Upper lobe of left lung (tissue), 6 donors: ENCODE measurements around the gene RSPRY1. TPM values are rescaled to one million over a fixed set of nuclear protein-coding genes. Genes with fewer than 3 reads are reported as not detected.

Experiments
- ATAC-seq, 2 donors: fragments of 200-7000 bp; cut with Tn5 transposase; one replicate each; pipeline ENCODE4 v1.9.1; 2022; ENCODE audit warnings: mild to moderate bottlenecking in 2 of 2, moderate library complexity in 2 of 2; ENCODE audit not compliant: low FRiP score in 2 of 2
- DNase-seq, 2 donors: peaks; one replicate each; pipeline ENCODE4 v3.0.0-alpha.2; 2019 to 2020
- H3K27ac ChIP-seq, 4 donors: fragments of 200-600 bp; sonication (generic); one replicate each; pipeline ENCODE4 v1.5.1; 2016 to 2019
- H3K27me3 ChIP-seq, 4 donors: fragments of 200-600 bp; sonication (generic); one replicate each; pipeline ENCODE4 v1.5.1; 2017 to 2019
- H3K36me3 ChIP-seq, 4 donors: fragments of 200-600 bp; sonication (generic); one replicate each; pipeline ENCODE4 v1.5.1; 2016 to 2019
- H3K4me1 ChIP-seq, 4 donors: fragments of 200-600 bp; sonication (generic); one replicate each; pipeline ENCODE4 v1.5.1; 2018 to 2019
- H3K4me3 ChIP-seq, 4 donors: fragments of 200-600 bp; sonication (generic); one replicate each; pipeline ENCODE4 v1.5.1; 2017 to 2019; ENCODE audit warnings: mild to moderate bottlenecking in 2 of 4, moderate library complexity in 1 of 4
- H3K9me3 ChIP-seq, 4 donors: fragments of 200-600 bp; sonication (generic); one replicate each; pipeline ENCODE4 v1.5.1; 2018 to 2019
- EP300 ChIP-seq, 4 donors: sonication (generic); formaldehyde crosslinking; IDR thresholded peaks; one replicate each; pipeline ENCODE4 v1.5.1; 2017; ENCODE audit warnings: antibody characterized with exemption in 4 of 4, control low read depth in 2 of 4
- POLR2A ChIP-seq, 4 donors: fragments of 450-650 bp; IDR thresholded peaks; one replicate each; pipeline ENCODE4 v1.5.1; 2016 to 2017; ENCODE audit warnings: antibody characterized with exemption in 4 of 4, mild to moderate bottlenecking in 2 of 4
- POLR2AphosphoS5 ChIP-seq, 2 donors: sonication (generic); formaldehyde crosslinking; IDR thresholded peaks; one replicate each; pipeline ENCODE4 v1.5.1; 2017; ENCODE audit warnings: antibody characterized with exemption in 2 of 2
- WGBS, 2 donors: methylation state at CpG; one replicate each; pipeline ENCODE4 v1.1.5; 2017 to 2018; 5-methylcytosine and 5-hydroxymethylcytosine counted together
- total RNA-seq, 6 donors: library from RNA; depleted of rRNA in 4 of 6; stranded (reverse); fragments of >200 nt in 4 of 6; gene quantifications; one replicate each; pipeline versions ENCODE4 v1.1.0 to v1.2.1, GENCODE V29; 2016 to 2021
- TF ChIP-seq, protein P1 (sequence below), 6 experiments: fragments of 450-650 bp in 4 of 6; fragments of 200-600 bp in 2 of 6; sonication (generic) in 2 of 6; IDR thresholded peaks; one replicate each; pipeline ENCODE4 v1.5.1; 2016 to 2019; ENCODE audit warnings: antibody characterized with exemption in 6 of 6
- donor health status: DM: no; HTN: no; CAD: no; lungs with moderate emphysema.
- donor health status: DM: no; HTN: yes; CAD: no; lungs with severe emphysema.

The RSPRY1 gene
- total RNA-seq, 6 donors from 2014 or later, result 26.9 to 102 (median 30.3) TPM

DNA sequence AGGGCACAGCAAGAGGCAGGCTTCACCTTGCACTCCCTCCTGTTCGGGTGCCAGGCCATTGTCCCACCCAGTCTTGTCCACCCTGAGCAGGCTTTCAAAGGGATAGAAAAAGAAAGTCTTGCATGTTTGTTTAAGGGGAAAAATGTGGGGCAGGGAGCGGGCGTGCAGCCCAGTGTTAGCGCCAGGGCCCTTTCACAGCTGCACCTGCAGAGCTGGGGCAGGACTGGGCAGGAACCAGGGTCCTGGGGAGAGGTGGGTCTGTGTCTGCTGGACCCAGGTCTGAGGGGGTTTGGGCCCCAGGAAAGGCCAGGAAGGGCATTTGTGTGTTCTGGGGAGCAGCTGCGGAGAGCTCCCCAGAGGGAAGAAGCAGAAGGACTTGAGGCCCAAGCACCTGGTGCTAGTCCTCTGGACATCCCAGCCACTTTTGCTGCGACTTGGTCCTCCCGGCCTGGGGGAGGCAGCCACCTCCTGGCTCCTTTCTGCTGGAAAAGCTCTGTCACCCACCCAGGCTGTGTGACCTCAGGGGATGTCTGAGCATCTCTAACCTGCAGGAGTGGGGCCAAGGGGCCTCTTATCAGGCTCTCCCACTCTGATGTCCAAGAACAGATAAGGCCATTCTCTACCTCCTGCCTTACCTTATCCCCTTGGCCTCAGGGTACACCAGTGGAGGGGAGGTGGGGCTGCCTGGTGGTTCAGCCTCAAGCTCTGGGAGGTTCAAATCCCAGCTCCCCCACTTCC lies 45.0 kb upstream of the RSPRY1 start:
- H3K9me3 ChIP-seq, result no peaks in the 10 kb centered on the region
- peak overlapping the region in 3 of 4 donors; percentile 31 to 75 (median 71) for H3K27ac ChIP-seq
- DNase-seq, result no peak
- no peak overlapping the region for H3K4me3 ChIP-seq
- H3K27me3 ChIP-seq, result no peaks in the 10 kb centered on the region
- TF ChIP-seq POLR2A (IDR thresholded peaks at IDR 0.05) (no peak), EP300 (IDR thresholded peaks at IDR 0.05) (no peak), POLR2AphosphoS5 (IDR thresholded peaks at IDR 0.05) (no peak)
- TF ChIP-seq, protein P1, sequence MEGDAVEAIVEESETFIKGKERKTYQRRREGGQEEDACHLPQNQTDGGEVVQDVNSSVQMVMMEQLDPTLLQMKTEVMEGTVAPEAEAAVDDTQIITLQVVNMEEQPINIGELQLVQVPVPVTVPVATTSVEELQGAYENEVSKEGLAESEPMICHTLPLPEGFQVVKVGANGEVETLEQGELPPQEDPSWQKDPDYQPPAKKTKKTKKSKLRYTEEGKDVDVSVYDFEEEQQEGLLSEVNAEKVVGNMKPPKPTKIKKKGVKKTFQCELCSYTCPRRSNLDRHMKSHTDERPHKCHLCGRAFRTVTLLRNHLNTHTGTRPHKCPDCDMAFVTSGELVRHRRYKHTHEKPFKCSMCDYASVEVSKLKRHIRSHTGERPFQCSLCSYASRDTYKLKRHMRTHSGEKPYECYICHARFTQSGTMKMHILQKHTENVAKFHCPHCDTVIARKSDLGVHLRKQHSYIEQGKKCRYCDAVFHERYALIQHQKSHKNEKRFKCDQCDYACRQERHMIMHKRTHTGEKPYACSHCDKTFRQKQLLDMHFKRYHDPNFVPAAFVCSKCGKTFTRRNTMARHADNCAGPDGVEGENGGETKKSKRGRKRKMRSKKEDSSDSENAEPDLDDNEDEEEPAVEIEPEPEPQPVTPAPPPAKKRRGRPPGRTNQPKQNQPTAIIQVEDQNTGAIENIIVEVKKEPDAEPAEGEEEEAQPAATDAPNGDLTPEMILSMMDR (IDR thresholded peaks at IDR 0.05), result no peak
- WGBS, 2 donors, result 66 to 83% methylated on average over 5 to 7 of the region's 7 CpGs
- no peak for ATAC-seq
- peaks cover 0 to 8% (median 3%) of the 10 kb centered on the region in 4 donors for H3K36me3 ChIP-seq
- H3K4me1 ChIP-seq, result peaks cover 63 to 67% (median 65%) of the 10 kb centered on the region in 4 donors

DNA sequence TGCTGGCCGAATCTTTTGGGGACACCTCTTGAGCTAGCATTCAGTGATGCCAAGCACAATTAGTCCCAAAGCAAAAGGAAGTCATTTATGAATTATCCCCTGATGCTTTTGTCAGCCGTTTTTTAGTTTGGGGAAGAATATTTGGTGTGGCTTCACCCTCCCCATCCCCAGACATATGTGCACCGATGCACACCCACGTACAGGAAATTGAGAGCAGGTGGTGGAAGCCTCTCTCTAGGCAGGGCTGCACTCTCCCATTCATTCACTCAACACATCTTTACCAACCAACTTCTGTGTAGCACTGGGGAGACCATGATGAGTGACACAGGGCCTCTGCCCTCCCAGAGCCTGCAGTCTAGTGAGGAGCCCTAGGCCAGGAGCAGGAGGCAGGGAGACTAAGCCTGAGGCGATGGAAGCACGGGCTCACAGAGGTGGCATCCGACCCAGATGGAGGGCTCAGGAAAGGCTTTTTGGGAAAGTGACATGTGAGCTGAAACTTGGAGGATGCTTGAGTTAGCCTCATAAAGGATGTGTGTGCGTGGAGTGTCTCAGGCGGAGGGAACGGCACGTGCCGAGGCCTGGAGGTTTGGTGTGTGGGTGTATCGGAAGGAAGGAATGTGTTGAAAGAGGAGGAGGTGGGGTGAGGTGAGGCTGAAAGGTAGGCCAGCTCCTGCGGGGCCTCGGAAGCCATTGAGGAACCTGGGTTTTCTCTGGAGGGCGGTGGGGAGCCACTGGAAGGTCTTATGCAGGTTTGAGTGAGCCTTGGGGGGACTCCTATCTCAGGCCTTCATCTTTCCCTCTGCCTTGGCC lies 44.1 kb upstream of the RSPRY1 start:
- Histone ChIP-seq H3K27ac (peak overlapping the region; percentile 14 to 75 (median 63)), H3K27me3 (no peaks in the 10 kb centered on the region), H3K9me3 (no peaks in the 10 kb centered on the region), H3K4me3 (no peak overlapping the region), H3K36me3 (peaks cover 0 to 8% (median 2%) of the 10 kb centered on the region in 4 donors), H3K4me1 (peaks cover 72 to 76% (median 74%) of the 10 kb centered on the region in 4 donors)
- TF ChIP-seq, protein P1 (IDR thresholded peaks at IDR 0.05), result no peak
- TF ChIP-seq EP300 (IDR thresholded peaks at IDR 0.05) (no peak), POLR2A (IDR thresholded peaks at IDR 0.05) (no peak), POLR2AphosphoS5 (IDR thresholded peaks at IDR 0.05) (no peak)
- ATAC-seq (no peak), DNase-seq (no peak)
- WGBS, 2 donors, result 64 to 74% methylated on average over 16 of the region's 16 CpGs

DNA sequence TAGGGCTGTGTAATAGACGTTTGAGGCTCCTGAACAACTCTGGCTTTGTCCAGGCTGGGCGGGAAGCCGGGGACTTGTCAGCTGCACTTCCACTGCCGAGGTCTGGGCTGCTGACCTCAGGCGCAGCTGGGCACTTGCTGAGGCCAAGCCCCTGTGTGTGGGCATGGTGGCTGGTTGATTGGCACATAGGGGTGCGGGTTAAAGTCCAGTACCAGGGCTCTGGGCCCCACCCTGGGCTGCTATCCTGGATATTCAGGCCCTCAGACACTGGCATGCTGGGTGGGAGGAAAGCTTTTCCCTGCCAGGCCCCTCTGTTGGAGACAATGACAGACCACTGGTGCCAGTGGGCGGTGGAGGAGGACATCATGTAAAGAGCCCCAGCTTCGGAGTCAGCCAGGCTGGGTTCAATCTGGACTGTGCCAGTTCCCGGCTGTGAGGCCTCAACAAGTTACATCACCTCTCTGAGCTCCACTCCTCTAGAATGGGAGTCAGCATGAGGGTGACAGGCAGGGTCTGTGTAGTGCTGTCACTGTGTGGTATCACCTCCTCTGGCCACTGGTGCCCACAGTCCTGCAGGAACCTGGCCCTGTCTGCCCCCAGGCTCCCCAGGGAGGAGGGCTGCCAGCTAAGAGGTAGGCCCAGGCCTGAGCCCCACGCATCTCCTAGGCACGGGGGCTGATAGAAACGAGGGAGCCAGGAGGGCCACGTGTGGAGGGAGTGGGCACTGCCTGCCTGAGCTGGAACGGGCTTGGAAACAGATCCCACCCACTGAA lies 42.8 kb upstream of the RSPRY1 start:
- 70 to 76% methylated on average over 10 to 13 of the region's 14 CpGs for WGBS, 2 donors

DNA sequence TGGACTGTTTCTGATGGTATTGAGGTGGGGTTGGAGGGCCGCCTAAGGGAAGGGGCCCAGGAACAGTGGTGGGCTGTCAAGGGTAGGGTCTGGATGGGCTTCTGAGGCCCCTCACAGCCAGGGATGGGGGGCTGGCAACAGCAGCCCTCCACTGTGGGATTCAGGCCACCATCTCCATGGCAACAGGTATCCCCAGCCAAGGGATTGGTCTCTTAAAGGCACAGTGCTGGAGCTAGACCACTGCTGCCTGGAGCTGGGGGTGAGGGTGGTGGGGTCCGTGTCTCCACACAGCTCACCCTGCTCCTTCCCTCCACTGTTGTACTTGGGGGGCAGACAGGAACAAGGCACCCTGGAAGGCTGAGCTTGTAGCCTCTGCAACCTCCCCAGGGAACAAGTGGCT lies 42.1 kb upstream of the RSPRY1 start:
- peaks cover 0 to 4% (median under 1%) of the 10 kb centered on the region in 4 donors for H3K36me3 ChIP-seq
- peak overlapping the region; percentile 51 to 75 (median 72) for H3K27ac ChIP-seq
- H3K9me3 ChIP-seq, result no peaks in the 10 kb centered on the region
- H3K27me3 ChIP-seq, result no peaks in the 10 kb centered on the region
- H3K4me3 ChIP-seq, result no peak overlapping the region
- H3K4me1 ChIP-seq, result peaks cover 79 to 94% (median 90%) of the 10 kb centered on the region in 4 donors
- TF ChIP-seq, protein P1 (IDR thresholded peaks at IDR 0.05), result no peak
- no peak for TF ChIP-seq EP300 (IDR thresholded peaks at IDR 0.05)
- TF ChIP-seq POLR2AphosphoS5 (IDR thresholded peaks at IDR 0.05), result no peak
- TF ChIP-seq POLR2A (IDR thresholded peaks at IDR 0.05), result no peak
- WGBS, 2 donors, result 88 to 100% methylated on average over 1 to 2 of the region's 2 CpGs
- ATAC-seq (no peak), DNase-seq (peak in 1 of 2 donors; percentile 7)

More for the DNA sequence above, 42.8 kb upstream of the RSPRY1 start:
- H3K36me3 ChIP-seq, result peaks cover 0 to 4% (median 0%) of the 10 kb centered on the region in 4 donors
- no peak overlapping the region for H3K4me3 ChIP-seq
- no peaks in the 10 kb centered on the region for H3K9me3 ChIP-seq
- H3K4me1 ChIP-seq, result peaks cover 81 to 87% (median 83%) of the 10 kb centered on the region in 4 donors
- no peaks in the 10 kb centered on the region for H3K27me3 ChIP-seq
- no peak for TF ChIP-seq POLR2A (IDR thresholded peaks at IDR 0.05)
- TF ChIP-seq, protein P1 (IDR thresholded peaks at IDR 0.05), result no peak
- no peak for TF ChIP-seq EP300 (IDR thresholded peaks at IDR 0.05)
- TF ChIP-seq POLR2AphosphoS5 (IDR thresholded peaks at IDR 0.05), result no peak
- H3K27ac ChIP-seq, result peak overlapping the region; percentile 51 to 75 (median 72)
- peak in 1 of 2 donors; percentile 29 for DNase-seq
- no peak for ATAC-seq
